Measurements from ENCODE around the gene TNNC1.

Gene TNNC1

DNA sequence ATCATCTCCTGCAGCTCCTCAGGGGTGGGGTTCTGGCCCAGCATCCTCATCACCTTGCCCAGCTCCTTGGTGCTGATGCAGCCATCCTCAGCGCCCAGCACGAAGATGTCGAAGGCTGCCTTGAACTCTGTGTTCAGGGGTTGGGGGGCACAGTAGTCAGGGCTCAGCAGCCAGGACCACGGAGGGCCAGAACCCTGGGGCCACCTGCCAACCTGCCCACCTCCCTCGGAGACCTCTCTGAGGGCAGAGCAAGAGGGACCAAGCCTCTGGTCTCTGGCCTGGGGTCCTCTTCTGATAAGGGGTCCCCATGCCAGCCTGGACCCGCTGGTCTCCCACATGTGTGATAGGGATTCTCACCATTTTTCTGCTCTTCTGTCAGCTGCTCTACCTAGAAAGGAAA is 1.7 kb downstream of the TNNC1 start:
- no peaks in the 10 kb centered on the region for H3K27me3 ChIP-seq (ENCODE audit: insufficient read depth, poor library complexity, severe bottlenecking)
- DNase-seq (ENCODE audit: low spot score) (no peak), ATAC-seq (ENCODE audit: low read depth) (no peak)
- H3K27ac ChIP-seq (ENCODE audit: poor library complexity, severe bottlenecking), result no peak overlapping the region
- no peak overlapping the region for H3K4me3 ChIP-seq (ENCODE audit: severe bottlenecking)
- TF ChIP-seq CTCF (IDR thresholded peaks at IDR 0.05; ENCODE audit: poor library complexity, severe bottlenecking), result no peak
- H3K36me3 ChIP-seq (ENCODE audit: low read depth), result no peaks in the 10 kb centered on the region
- no peaks in the 10 kb centered on the region for H3K9me3 ChIP-seq (ENCODE audit: severe bottlenecking)
- peaks cover 10% of the 10 kb centered on the region for H3K4me1 ChIP-seq (ENCODE audit: insufficient read depth, poor library complexity, severe bottlenecking)

GRCh38 chr3:52451237-52452083 is 2.4 kb downstream of the TNNC1 start:
- Histone ChIP-seq H3K27me3 (ENCODE audit: insufficient read depth, poor library complexity, severe bottlenecking) (no peaks in the 10 kb centered on the region), H3K36me3 (ENCODE audit: low read depth) (no peaks in the 10 kb centered on the region), H3K27ac (ENCODE audit: poor library complexity, severe bottlenecking) (no peak overlapping the region), H3K4me3 (ENCODE audit: severe bottlenecking) (no peak overlapping the region), H3K4me1 (ENCODE audit: insufficient read depth, poor library complexity, severe bottlenecking) (peaks cover 4% of the 10 kb centered on the region), H3K9me3 (ENCODE audit: severe bottlenecking) (no peaks in the 10 kb centered on the region)
- DNase-seq (ENCODE audit: low spot score), result no peak
- no peak for TF ChIP-seq CTCF (IDR thresholded peaks at IDR 0.05; ENCODE audit: poor library complexity, severe bottlenecking)
- no peak for ATAC-seq (ENCODE audit: low read depth)

DNA sequence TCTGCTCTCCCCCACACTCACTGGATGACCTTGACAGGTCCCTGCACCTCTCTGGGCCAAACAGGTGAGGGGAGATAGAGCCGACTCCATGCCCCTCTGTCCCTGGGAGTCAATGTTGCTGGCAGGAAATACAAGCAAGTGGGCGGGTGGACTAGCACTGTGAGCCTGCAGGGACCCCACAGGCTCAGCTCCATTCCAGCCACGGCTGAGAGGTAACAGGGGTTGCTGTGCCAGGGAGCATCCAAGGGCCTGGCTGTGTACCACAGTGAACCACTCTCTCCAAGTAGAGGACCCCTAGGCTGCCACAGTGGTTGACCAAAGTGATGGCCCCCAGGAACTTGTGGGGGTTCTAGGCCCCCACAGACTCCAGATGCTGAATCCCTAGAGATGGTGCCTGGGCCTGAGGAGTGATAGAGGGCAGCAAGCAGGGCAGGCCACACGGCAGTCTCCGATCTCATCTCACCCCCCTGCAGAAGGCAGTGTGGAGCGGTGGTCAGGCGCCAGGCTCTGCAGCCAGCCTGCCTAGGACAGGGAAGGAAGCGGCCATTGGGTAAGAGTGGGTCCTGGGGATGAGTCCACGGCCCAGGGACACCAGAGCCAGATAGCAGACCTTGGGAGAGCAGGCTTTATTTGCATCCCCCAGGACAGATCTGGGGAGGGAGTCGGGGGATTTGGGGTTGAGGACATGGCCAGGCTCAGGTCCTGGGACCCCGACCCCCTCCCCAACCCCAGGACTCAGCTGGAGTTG is 3.2 kb downstream of the TNNC1 start:
- H3K4me1 ChIP-seq (ENCODE audit: insufficient read depth, poor library complexity, severe bottlenecking), result peaks cover 3% of the 10 kb centered on the region

GRCh38 chr3:52447512-52448355 is 6.1 kb downstream of the TNNC1 start:
- no peak for DNase-seq (ENCODE audit: low spot score)
- H3K27ac ChIP-seq (ENCODE audit: poor library complexity, severe bottlenecking), result no peak overlapping the region
- ATAC-seq (ENCODE audit: low read depth), result no peak
- no peaks in the 10 kb centered on the region for H3K9me3 ChIP-seq (ENCODE audit: severe bottlenecking)
- no peaks in the 10 kb centered on the region for H3K4me1 ChIP-seq (ENCODE audit: insufficient read depth, poor library complexity, severe bottlenecking)
- H3K4me3 ChIP-seq (ENCODE audit: severe bottlenecking), result no peak overlapping the region
- H3K27me3 ChIP-seq (ENCODE audit: insufficient read depth, poor library complexity, severe bottlenecking), result no peaks in the 10 kb centered on the region
- no peak for TF ChIP-seq CTCF (IDR thresholded peaks at IDR 0.05; ENCODE audit: poor library complexity, severe bottlenecking)
- no peaks in the 10 kb centered on the region for H3K36me3 ChIP-seq (ENCODE audit: low read depth)

More for the DNA sequence above, 3.2 kb downstream of the TNNC1 start:
- ATAC-seq (ENCODE audit: low read depth) (no peak), DNase-seq (ENCODE audit: low spot score) (no peak)
- Histone ChIP-seq H3K4me3 (ENCODE audit: severe bottlenecking) (no peak overlapping the region), H3K9me3 (ENCODE audit: severe bottlenecking) (no peaks in the 10 kb centered on the region), H3K27me3 (ENCODE audit: insufficient read depth, poor library complexity, severe bottlenecking) (no peaks in the 10 kb centered on the region), H3K27ac (ENCODE audit: poor library complexity, severe bottlenecking) (no peak overlapping the region), H3K36me3 (ENCODE audit: low read depth) (no peaks in the 10 kb centered on the region)
- TF ChIP-seq CTCF (IDR thresholded peaks at IDR 0.05; ENCODE audit: poor library complexity, severe bottlenecking), result no peak
